ENCODE results near the gene FERD3L. TPM values are rescaled to one million over a fixed set of nuclear protein-coding genes. Genes with fewer than 3 reads are reported as not detected.
A peak's percentile ranks its signal among the peaks of the same experiment; 100 is the strongest.

The FERD3L gene
- total and polyA plus RNA-seq, 5 donors from 2014 or later, result not detected

DNA sequence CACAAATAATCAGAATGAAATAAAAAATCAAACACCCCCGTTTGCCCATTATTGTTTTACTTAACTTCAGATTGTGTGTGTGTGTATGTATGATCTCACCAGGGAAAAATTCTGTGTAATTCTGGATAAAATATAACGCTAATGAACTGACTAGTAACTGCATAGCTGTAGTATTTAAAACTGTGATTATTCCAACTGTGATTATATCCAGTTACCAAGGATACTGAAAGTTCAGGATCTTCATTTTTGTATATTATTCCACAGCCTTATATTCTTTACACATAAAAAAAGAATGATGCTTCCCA, 30.7 kb downstream of the FERD3L start:
- Histone ChIP-seq H3K4me3 (ENCODE audit: low read depth, low read length) (no peak overlapping the region), H3K27me3 (ENCODE audit: control insufficient read depth, insufficient read depth, low read length) (peaks cover 39% of the 10 kb centered on the region), H3K36me3 (ENCODE audit: control insufficient read depth, insufficient read depth, low read length) (no peaks in the 10 kb centered on the region), H3K9me3 (ENCODE audit: control insufficient read depth in 2 of 2, low read length in 2 of 2) (no peaks in the 10 kb centered on the region), H3K27ac (ENCODE audit: insufficient read depth, low read length, poor library complexity, severe bottlenecking) (no peak overlapping the region), H3K4me1 (ENCODE audit: control insufficient read depth, insufficient read depth, low read length, poor library complexity, severe bottlenecking) (no peaks in the 10 kb centered on the region)
- Mint-ChIP-seq H3K9me3 (peaks cover 0 to 8% (median 5%) of the 10 kb centered on the region in 7 donors), H3K4me3 (no peak overlapping the region), H3K4me1 (peaks cover 0 to 5% (median 0%) of the 10 kb centered on the region in 4 donors), H3K27me3 (peaks cover 76% of the 10 kb centered on the region), H3K36me3 (peaks cover 5% of the 10 kb centered on the region), H3K27ac (no peak overlapping the region)
- DNase-seq (no peak), ATAC-seq (ENCODE audit: low read depth in 2 of 2) (no peak)

DNA sequence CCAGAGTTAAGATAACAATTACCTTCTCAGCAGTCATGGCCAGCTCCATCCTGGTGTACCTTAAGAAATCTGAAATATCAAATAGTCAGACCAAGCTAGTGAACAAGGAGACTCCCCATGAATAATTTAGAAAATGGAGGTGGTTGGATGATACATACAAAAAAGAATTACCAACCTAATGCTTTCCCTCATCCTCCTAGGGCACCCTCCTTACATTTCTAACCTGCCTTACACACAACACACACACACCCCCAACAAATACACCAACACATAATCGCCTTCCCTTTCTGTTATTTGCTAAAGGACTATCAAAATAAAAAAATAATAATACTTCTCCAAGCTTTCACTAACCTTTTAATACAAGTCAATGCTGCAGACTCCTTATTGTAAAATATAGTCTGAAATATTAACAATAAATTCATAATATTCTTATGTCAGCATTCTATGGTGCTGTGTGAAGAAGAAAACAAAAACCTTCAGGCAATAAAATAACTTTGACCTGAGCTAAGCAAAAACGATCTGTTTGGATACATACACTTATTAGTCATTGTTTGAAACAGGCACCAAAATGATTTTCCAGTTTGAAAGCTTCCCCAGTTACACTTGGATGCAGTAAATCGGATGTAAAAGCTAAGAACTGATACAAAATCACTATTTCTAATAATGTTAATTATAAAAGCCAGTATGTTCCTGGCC, 31.2 kb downstream of the FERD3L start:
- Histone ChIP-seq H3K4me3 (ENCODE audit: low read depth, low read length) (no peak overlapping the region), H3K27me3 (ENCODE audit: control insufficient read depth, insufficient read depth, low read length) (peaks cover 39% of the 10 kb centered on the region), H3K27ac (ENCODE audit: insufficient read depth, low read length, poor library complexity, severe bottlenecking) (no peak overlapping the region), H3K36me3 (ENCODE audit: control insufficient read depth, insufficient read depth, low read length) (no peaks in the 10 kb centered on the region), H3K4me1 (ENCODE audit: control insufficient read depth, insufficient read depth, low read length, poor library complexity, severe bottlenecking) (no peaks in the 10 kb centered on the region), H3K9me3 (ENCODE audit: control insufficient read depth in 2 of 2, low read length in 2 of 2) (no peaks in the 10 kb centered on the region)
- ATAC-seq (ENCODE audit: low read depth in 2 of 2) (no peak), DNase-seq (no peak)
- no peak overlapping the region for H3K4me3 Mint-ChIP-seq
- no peak overlapping the region for H3K27ac Mint-ChIP-seq
- H3K9me3 Mint-ChIP-seq, result peaks cover 0 to 13% (median 5%) of the 10 kb centered on the region in 7 donors
- H3K36me3 Mint-ChIP-seq, result peaks cover 5% of the 10 kb centered on the region
- peaks cover 76% of the 10 kb centered on the region for H3K27me3 Mint-ChIP-seq
- peaks cover 0 to 5% (median 0%) of the 10 kb centered on the region in 4 donors for H3K4me1 Mint-ChIP-seq

DNA sequence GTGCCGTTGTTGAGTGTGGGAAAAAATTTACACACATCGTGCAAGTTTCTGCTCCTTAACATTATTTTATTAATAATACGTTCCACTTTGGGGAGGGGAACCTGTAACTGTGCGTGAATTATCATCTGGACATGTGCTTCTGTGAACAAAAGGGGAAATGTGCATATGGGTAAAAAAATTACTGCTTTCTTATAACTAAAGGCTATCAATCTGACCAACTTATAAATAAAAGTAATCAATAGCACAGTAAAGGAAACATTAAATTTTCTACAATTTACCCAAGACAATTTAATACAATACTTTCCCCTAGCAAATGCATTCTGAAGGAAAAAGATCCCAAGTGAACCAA, 32.2 kb downstream of the FERD3L start:
- Mint-ChIP-seq H3K27ac (no peak overlapping the region), H3K9me3 (peaks cover 0 to 16% (median 5%) of the 10 kb centered on the region in 7 donors), H3K27me3 (peaks cover 77% of the 10 kb centered on the region), H3K4me3 (no peak overlapping the region), H3K4me1 (peaks cover 0 to 2% (median 0%) of the 10 kb centered on the region in 4 donors), H3K36me3 (peaks cover 5% of the 10 kb centered on the region)
- no peak for ATAC-seq (ENCODE audit: low read depth in 2 of 2)
- H3K36me3 ChIP-seq (ENCODE audit: control insufficient read depth, insufficient read depth, low read length), result no peaks in the 10 kb centered on the region
- H3K4me1 ChIP-seq (ENCODE audit: control insufficient read depth, insufficient read depth, low read length, poor library complexity, severe bottlenecking), result no peaks in the 10 kb centered on the region
- H3K4me3 ChIP-seq (ENCODE audit: low read depth, low read length), result no peak overlapping the region
- H3K27me3 ChIP-seq (ENCODE audit: control insufficient read depth, insufficient read depth, low read length), result peaks cover 42% of the 10 kb centered on the region
- no peaks in the 10 kb centered on the region for H3K9me3 ChIP-seq (ENCODE audit: control insufficient read depth in 2 of 2, low read length in 2 of 2)
- no peak overlapping the region for H3K27ac ChIP-seq (ENCODE audit: insufficient read depth, low read length, poor library complexity, severe bottlenecking)
- no peak for DNase-seq

DNA sequence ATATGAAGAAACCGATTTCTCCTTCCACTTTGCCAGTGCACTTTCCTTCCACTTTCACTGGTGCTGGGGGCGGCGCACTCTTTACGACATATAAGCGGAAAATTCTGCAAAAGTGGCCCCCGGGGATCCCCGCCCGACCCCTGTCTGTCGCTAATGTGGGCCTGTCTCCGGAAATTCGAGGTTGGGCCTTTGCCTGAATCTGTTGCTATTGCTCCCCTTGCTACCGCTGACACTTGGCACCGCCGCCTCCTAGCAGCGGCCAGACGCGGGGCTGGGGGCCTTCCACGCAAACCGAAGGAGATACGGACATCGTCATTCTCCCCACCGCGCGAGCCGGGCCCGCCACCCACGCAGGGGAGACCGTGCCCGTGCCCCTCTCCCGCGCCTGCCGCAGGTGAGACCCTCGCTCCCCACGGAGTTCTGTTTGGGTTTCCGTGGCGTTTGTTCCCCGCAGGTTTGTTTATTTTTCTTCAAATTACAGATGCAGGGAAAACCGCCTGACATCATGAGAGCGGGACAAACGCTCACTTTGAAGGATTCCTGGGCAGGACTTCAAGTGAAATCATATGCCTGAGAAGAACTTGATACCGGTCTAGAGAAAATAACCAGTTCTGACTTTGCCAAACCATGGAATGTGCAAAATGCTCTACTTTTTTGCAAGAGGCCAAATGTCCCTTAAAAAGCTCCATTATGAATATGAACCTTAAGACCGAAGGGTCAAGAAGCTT, 32.8 kb downstream of the FERD3L start:
- ATAC-seq (ENCODE audit: low read depth in 2 of 2) (no peak), DNase-seq (no peak)
- Mint-ChIP-seq H3K27me3 (peaks cover 83% of the 10 kb centered on the region), H3K9me3 (peaks cover 0 to 16% (median 5%) of the 10 kb centered on the region in 7 donors), H3K4me3 (no peak overlapping the region), H3K4me1 (peaks cover 0 to 3% (median 1%) of the 10 kb centered on the region in 4 donors), H3K27ac (no peak overlapping the region), H3K36me3 (peaks cover 5% of the 10 kb centered on the region)
- H3K27me3 ChIP-seq (ENCODE audit: control insufficient read depth, insufficient read depth, low read length), result peaks cover 45% of the 10 kb centered on the region
- H3K4me3 ChIP-seq (ENCODE audit: low read depth, low read length), result no peak overlapping the region
- no peaks in the 10 kb centered on the region for H3K9me3 ChIP-seq (ENCODE audit: control insufficient read depth in 2 of 2, low read length in 2 of 2)
- H3K4me1 ChIP-seq (ENCODE audit: control insufficient read depth, insufficient read depth, low read length, poor library complexity, severe bottlenecking), result no peaks in the 10 kb centered on the region
- H3K27ac ChIP-seq (ENCODE audit: insufficient read depth, low read length, poor library complexity, severe bottlenecking), result no peak overlapping the region
- H3K36me3 ChIP-seq (ENCODE audit: control insufficient read depth, insufficient read depth, low read length), result no peaks in the 10 kb centered on the region

DNA sequence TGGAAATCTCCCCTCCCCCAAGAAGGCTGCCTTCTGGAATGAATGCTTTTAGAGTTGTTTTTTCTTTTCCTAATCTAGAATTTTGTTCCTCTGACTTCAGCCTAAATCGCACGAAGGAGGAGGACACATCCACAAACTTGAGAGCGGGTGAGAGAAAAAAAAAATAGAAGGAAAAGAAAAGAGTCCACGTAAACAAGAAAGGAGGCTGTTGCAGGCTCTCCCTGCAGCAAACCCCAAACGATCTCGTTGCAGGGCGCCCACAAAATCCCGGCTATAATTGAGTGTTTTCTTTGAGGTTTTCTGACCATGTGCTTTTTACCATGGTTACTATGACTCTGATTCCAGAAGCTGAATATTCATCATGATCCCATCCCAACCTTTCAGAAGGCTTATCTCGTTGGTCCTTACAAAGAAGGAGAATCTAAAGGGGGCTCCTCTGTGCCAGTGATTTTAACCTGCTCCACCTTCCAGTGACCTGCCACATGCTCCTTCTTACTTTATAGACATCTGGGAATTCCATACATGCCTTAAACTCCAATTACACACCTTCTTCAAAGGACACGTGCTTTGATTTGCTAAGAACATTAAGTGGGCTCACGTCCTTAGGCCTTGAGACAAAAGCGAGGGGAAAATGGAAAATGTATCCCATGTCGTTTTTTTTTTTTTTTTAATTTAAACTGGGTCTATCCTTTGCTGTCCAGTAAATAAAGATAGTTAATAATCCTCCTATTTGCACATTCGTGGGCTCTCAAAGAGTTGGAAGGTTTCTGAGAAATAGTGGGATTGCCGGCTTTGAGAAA, 33.5 kb downstream of the FERD3L start:
- ATAC-seq (ENCODE audit: low read depth in 2 of 2) (no peak), DNase-seq (no peak)
- Histone ChIP-seq H3K36me3 (ENCODE audit: control insufficient read depth, insufficient read depth, low read length) (no peaks in the 10 kb centered on the region), H3K4me3 (ENCODE audit: low read depth, low read length) (no peak overlapping the region), H3K27ac (ENCODE audit: insufficient read depth, low read length, poor library complexity, severe bottlenecking) (no peak overlapping the region), H3K27me3 (ENCODE audit: control insufficient read depth, insufficient read depth, low read length) (peaks cover 49% of the 10 kb centered on the region), H3K9me3 (ENCODE audit: control insufficient read depth in 2 of 2, low read length in 2 of 2) (no peaks in the 10 kb centered on the region), H3K4me1 (ENCODE audit: control insufficient read depth, insufficient read depth, low read length, poor library complexity, severe bottlenecking) (no peaks in the 10 kb centered on the region)
- Mint-ChIP-seq H3K27me3 (peaks cover 90% of the 10 kb centered on the region), H3K9me3 (peaks cover 0 to 16% (median 5%) of the 10 kb centered on the region in 7 donors), H3K4me1 (peaks cover 0 to 8% (median 2%) of the 10 kb centered on the region in 4 donors), H3K27ac (no peak overlapping the region), H3K4me3 (peak overlapping the region in 1 of 4 donors; percentile 49), H3K36me3 (peaks cover 5% of the 10 kb centered on the region)

DNA sequence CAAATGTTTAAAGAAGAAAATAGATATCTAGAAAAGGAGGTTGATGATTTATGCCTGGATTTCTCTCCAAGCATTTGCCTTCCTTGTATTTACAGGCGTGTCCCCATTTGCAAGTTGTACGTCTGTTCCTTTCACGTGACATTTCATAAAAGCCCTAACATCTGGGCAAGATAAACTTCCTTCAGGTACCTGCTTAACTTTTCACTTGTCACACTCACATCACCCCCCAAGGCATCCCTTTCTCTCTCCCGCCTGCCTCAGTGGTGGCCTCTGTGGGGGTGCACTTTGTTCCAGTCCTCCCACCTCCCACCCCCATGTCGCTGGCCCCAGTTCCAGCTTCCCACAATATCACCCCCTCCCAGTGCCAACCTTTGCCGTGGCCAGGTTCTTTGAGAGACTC, 34.4 kb downstream of the FERD3L start:
- no peaks in the 10 kb centered on the region for H3K9me3 ChIP-seq (ENCODE audit: control insufficient read depth in 2 of 2, low read length in 2 of 2)
- no peak for ATAC-seq (ENCODE audit: low read depth in 2 of 2)
- Mint-ChIP-seq H3K27ac (no peak overlapping the region), H3K4me3 (no peak overlapping the region), H3K27me3 (peaks cover 91% of the 10 kb centered on the region), H3K4me1 (peaks cover 0 to 8% (median 1%) of the 10 kb centered on the region in 4 donors), H3K36me3 (peaks cover 5% of the 10 kb centered on the region), H3K9me3 (peaks cover 0 to 16% (median 5%) of the 10 kb centered on the region in 7 donors)
- H3K4me1 ChIP-seq (ENCODE audit: control insufficient read depth, insufficient read depth, low read length, poor library complexity, severe bottlenecking), result no peaks in the 10 kb centered on the region
- H3K4me3 ChIP-seq (ENCODE audit: low read depth, low read length), result no peak overlapping the region
- H3K27ac ChIP-seq (ENCODE audit: insufficient read depth, low read length, poor library complexity, severe bottlenecking), result no peak overlapping the region
- no peaks in the 10 kb centered on the region for H3K36me3 ChIP-seq (ENCODE audit: control insufficient read depth, insufficient read depth, low read length)
- peaks cover 54% of the 10 kb centered on the region for H3K27me3 ChIP-seq (ENCODE audit: control insufficient read depth, insufficient read depth, low read length)
- no peak for DNase-seq

DNA sequence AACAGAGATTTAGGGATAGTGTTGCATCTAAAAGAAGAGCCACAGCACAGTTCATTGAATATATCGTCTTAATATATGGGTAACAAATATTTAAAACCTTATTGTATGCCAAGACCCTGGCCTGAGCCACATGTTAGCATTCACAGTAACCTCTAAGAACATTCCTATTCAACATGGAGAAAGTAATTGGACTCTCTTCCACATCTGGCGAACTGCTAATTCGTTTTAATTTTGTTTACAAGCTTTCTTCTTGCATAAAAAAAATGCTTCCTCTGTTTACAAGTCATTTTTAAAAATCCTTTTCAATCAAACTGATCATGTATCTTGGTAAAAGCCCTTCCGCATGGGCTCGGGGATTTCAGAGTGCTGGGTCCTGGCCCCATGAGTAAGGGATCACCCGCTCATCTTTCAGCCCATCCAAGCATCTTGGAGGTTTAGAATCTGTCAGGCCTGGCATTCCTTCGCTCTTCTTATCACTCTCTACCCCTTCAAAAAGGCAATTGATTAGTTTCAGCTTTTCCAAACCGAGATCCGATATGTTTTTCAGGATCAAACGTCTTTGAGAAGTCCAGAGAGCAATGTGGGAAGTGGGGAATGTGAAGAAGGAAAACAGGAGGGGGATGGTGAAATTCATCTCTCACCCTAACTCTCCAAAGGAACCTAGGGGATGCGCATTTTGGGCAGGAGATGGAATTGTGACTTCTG, 35.0 kb downstream of the FERD3L start:
- no peak overlapping the region for H3K27ac ChIP-seq (ENCODE audit: insufficient read depth, low read length, poor library complexity, severe bottlenecking)
- DNase-seq, result no peak
- no peak overlapping the region for H3K4me3 ChIP-seq (ENCODE audit: low read depth, low read length)
- H3K9me3 ChIP-seq (ENCODE audit: control insufficient read depth in 2 of 2, low read length in 2 of 2), result no peaks in the 10 kb centered on the region
- H3K36me3 ChIP-seq (ENCODE audit: control insufficient read depth, insufficient read depth, low read length), result no peaks in the 10 kb centered on the region
- Mint-ChIP-seq H3K4me1 (peaks cover 0 to 8% (median 3%) of the 10 kb centered on the region in 4 donors), H3K9me3 (peaks cover 0 to 16% (median 5%) of the 10 kb centered on the region in 7 donors), H3K27ac (no peak overlapping the region), H3K36me3 (peaks cover 5% of the 10 kb centered on the region), H3K27me3 (peaks cover 95% of the 10 kb centered on the region), H3K4me3 (no peak overlapping the region)
- peaks cover 54% of the 10 kb centered on the region for H3K27me3 ChIP-seq (ENCODE audit: control insufficient read depth, insufficient read depth, low read length)
- no peak for ATAC-seq (ENCODE audit: low read depth in 2 of 2)
- H3K4me1 ChIP-seq (ENCODE audit: control insufficient read depth, insufficient read depth, low read length, poor library complexity, severe bottlenecking), result no peaks in the 10 kb centered on the region
